ENCODE measurements around the gene TIMP2.
"Not testable (repeated sequence)": the region's sequence is repeated elsewhere in the genome, so short reads cannot be mapped to it uniquely, and the experiment has no call there.

TIMP2 gene

GRCh38 chr17:78892062-78892456, 33.1 kb downstream of the TIMP2 start:
- no peak for DNase-seq (ENCODE audit: low spot score)
- TF ChIP-seq CTCF (IDR thresholded peaks at IDR 0.05; ENCODE audit: extremely low read depth, insufficient read depth, missing control alignments): no peak
- in situ Hi-C loops (cut with MboI; ENCODE audit: low pct_unique_long_range_greater_than_20kb, low sequenced_read_pairs, unreplicated experiment): no loop called here

GRCh38 chr17:78891406-78892061, 33.7 kb downstream of the TIMP2 start:
- DNase-seq (ENCODE audit: low spot score): no peak
- no peak for TF ChIP-seq CTCF (IDR thresholded peaks at IDR 0.05; ENCODE audit: extremely low read depth, insufficient read depth, missing control alignments)
- in situ Hi-C loops (cut with MboI; ENCODE audit: low pct_unique_long_range_greater_than_20kb, low sequenced_read_pairs, unreplicated experiment): no loop called here

- DNase-seq (ENCODE audit: low spot score): no peak
- no peak for TF ChIP-seq CTCF (IDR thresholded peaks at IDR 0.05; ENCODE audit: extremely low read depth, insufficient read depth, missing control alignments)
- in situ Hi-C loops (cut with MboI; ENCODE audit: low pct_unique_long_range_greater_than_20kb, low sequenced_read_pairs, unreplicated experiment): no loop called here
Measured at GRCh38 chr17:78890498-78890897, 34.7 kb downstream of the TIMP2 start.

- in situ Hi-C loops (cut with MboI; ENCODE audit: low pct_unique_long_range_greater_than_20kb, low sequenced_read_pairs, unreplicated experiment); DNase-seq (ENCODE audit: low spot score): not testable (repeated sequence)
Measured at GRCh38 chr17:78890096-78890495, 35.1 kb downstream of the TIMP2 start.

GRCh38 chr17:78889531-78889930, 35.7 kb downstream of the TIMP2 start:
- no peak for TF ChIP-seq CTCF (IDR thresholded peaks at IDR 0.05; ENCODE audit: extremely low read depth, insufficient read depth, missing control alignments)
- peak; percentile 71 for DNase-seq (ENCODE audit: low spot score)
- in situ Hi-C loops (cut with MboI; ENCODE audit: low pct_unique_long_range_greater_than_20kb, low sequenced_read_pairs, unreplicated experiment): no loop called here

- in situ Hi-C loops (cut with MboI; ENCODE audit: low pct_unique_long_range_greater_than_20kb, low sequenced_read_pairs, unreplicated experiment): no loop called here
- no peak for TF ChIP-seq CTCF (IDR thresholded peaks at IDR 0.05; ENCODE audit: extremely low read depth, insufficient read depth, missing control alignments)
- no peak for DNase-seq (ENCODE audit: low spot score)
Measured at GRCh38 chr17:78888941-78889518, 36.2 kb downstream of the TIMP2 start.

- in situ Hi-C loops (cut with MboI; ENCODE audit: low pct_unique_long_range_greater_than_20kb, low sequenced_read_pairs, unreplicated experiment): no loop called here
- DNase-seq (ENCODE audit: low spot score): no peak
Measured at GRCh38 chr17:78886954-78887353, 38.2 kb downstream of the TIMP2 start.

More at GRCh38 chr17:78886954-78887353, 38.2 kb downstream of the TIMP2 start:
- no peak for TF ChIP-seq CTCF (IDR thresholded peaks at IDR 0.05; ENCODE audit: extremely low read depth, insufficient read depth, missing control alignments)

Data from GM13977 (cell line).